HepG2 (cell line): ENCODE measurements around the gene COX4I2. TPM values are rescaled to one million over a fixed set of nuclear protein-coding genes. Genes with fewer than 3 reads are reported as not detected.
A peak's percentile ranks its signal among the peaks of the same experiment; 100 is the strongest.

Experiments
- ATAC-seq: fragments of 200-7000 bp; cut with Tn5 transposase; 3 replicates; pipeline ENCODE4 v1.9.1; 2020; ENCODE audit warnings: mild to moderate bottlenecking, moderate library complexity
- BruUV-seq: library from RNA; stranded (reverse); fragments of 400-500 nt; replicated peaks from 2 replicates; lab custom pipeline; 2021; lab: Mats Ljungman, UMichigan
- CTCF ChIA-PET: fragments of 300-600 bp; formaldehyde crosslinking; extraction: SDS; loops from one replicate; lab custom pipeline; 2021; ENCODE audit warnings: low total read pairs, inconsistent platforms, low intra/inter-chr PET ratio; lab: Yijun Ruan, JAX
- POLR2A ChIA-PET: fragments of 350-600 bp; sonication (Branson Sonifier 250); formaldehyde crosslinking; loops from one replicate; lab custom pipeline; 2020; ENCODE audit warnings: antibody characterized with exemption, inconsistent platforms; lab: Yijun Ruan, JAX
- DNase-seq: peaks from one replicate; pipeline ENCODE4 v3.0.0-alpha.2; 2015; ENCODE audit warnings: low spot score
- FAIRE-seq: peaks from 3 replicates; lab custom pipeline; 2011; peaks lifted over from hg19 to GRCh38; lab: Jason Lieb, UNC
- H2AFZ ChIP-seq: one replicate; pipeline ENCODE4 v1.6.1; 2011; ENCODE audit warnings: low read length, inconsistent platforms
- H3K27ac ChIP-seq: fragments of 300-600 bp; 3 replicates; pipeline ENCODE4 v1.8.0; 2011; ENCODE audit warnings: mixed run types, mild to moderate bottlenecking, mixed read lengths, low read length, inconsistent platforms; ENCODE audit not compliant: insufficient read depth; ENCODE audit errors: extremely low read length
- H3K27me3 ChIP-seq, 2 experiments: fragments of 200-600 bp in 1 of 2; 2 replicates in 1 of 2; 3 replicates in 1 of 2; pipeline versions ENCODE4 v1.6.0 to v1.8.0; 2011; ENCODE audit warnings: low read length in 2 of 2, mild to moderate bottlenecking in 2 of 2, moderate library complexity in 2 of 2, inconsistent platforms in 1 of 2; ENCODE audit not compliant: insufficient read depth in 2 of 2, control insufficient read depth in 1 of 2
- H3K36me3 ChIP-seq, 2 experiments: fragments of 200-600 bp in 1 of 2; replicated peaks in 1 of 2; 2 replicates in 1 of 2; 3 replicates in 1 of 2; pipeline versions ENCODE4 v1.5.1 to v1.8.0; 2011; ENCODE audit warnings: low read length in 2 of 2, inconsistent platforms in 1 of 2; ENCODE audit not compliant: insufficient read depth in 2 of 2, control insufficient read depth in 1 of 2
- H3K4me1 ChIP-seq: 2 replicates; pipeline ENCODE4 v1.5.1; 2012; ENCODE audit warnings: low read length, inconsistent platforms; ENCODE audit not compliant: insufficient read depth
- H3K4me2 ChIP-seq: 2 replicates; pipeline ENCODE4 v1.6.0; 2011; ENCODE audit warnings: low read depth, low read length, inconsistent platforms
- H3K4me3 ChIP-seq, 3 experiments: fragments of 200-600 bp in 1 of 3; sonication (generic), shearing (Covaris generic) in 1 of 3; replicated peaks in 1 of 3; 2 replicates each; pipeline ENCODE4 v1.5.1; 2011 to 2016; ENCODE audit warnings: low read length in 3 of 3, inconsistent platforms in 2 of 3, low read depth in 2 of 3, mild to moderate bottlenecking in 2 of 3, control low read depth in 1 of 3, mixed read lengths in 1 of 3; ENCODE audit not compliant: insufficient read depth in 1 of 3
- H3K79me2 ChIP-seq: one replicate; pipeline ENCODE4 v1.6.1; 2011; ENCODE audit warnings: low read length, inconsistent platforms; ENCODE audit not compliant: insufficient read depth
- H3K9ac ChIP-seq: 2 replicates; pipeline ENCODE4 v1.6.0; 2011; ENCODE audit warnings: mild to moderate bottlenecking, low read depth, low read length, inconsistent platforms; ENCODE audit not compliant: insufficient read depth
- H3K9me3 ChIP-seq: 2 replicates; pipeline ENCODE4 v1.5.1; 2012; ENCODE audit warnings: mild to moderate bottlenecking, low read length
- H4K20me1 ChIP-seq: 2 replicates; pipeline ENCODE4 v1.6.0; 2011; ENCODE audit warnings: inconsistent platforms, mild to moderate bottlenecking, low read length, moderate library complexity; ENCODE audit not compliant: insufficient read depth
- AGO2 ChIP-seq: fragments of 200-400 bp; formaldehyde crosslinking; optimal IDR thresholded peaks from 2 replicates; pipeline ENCODE3; 2017; ENCODE audit warnings: mild to moderate bottlenecking, low read depth, low read length, moderate library complexity
- HOXA9 ChIP-seq: sonication (generic); formaldehyde crosslinking; IDR thresholded peaks from 2 replicates; pipeline ENCODE4 v1.8.1; 2022; ENCODE audit warnings: missing genetic modification reagents, mild to moderate bottlenecking, moderate library complexity, borderline replicate concordance
- NCOR1 ChIP-seq: fragments of 200-600 bp; sonication (generic); IDR thresholded peaks from 2 replicates; pipeline ENCODE4 v1.7.0; 2017; ENCODE audit warnings: antibody characterized with exemption, low read length, borderline replicate concordance
- POLR2A ChIP-seq, 2 experiments: IDR thresholded peaks; 2 replicates each; pipeline ENCODE4 v1.6.1; 2011; ENCODE audit warnings: low read depth in 2 of 2, low read length in 2 of 2, mild to moderate bottlenecking in 1 of 2, moderate library complexity in 1 of 2; ENCODE audit not compliant: insufficient read depth in 1 of 2
- RBFOX2 ChIP-seq: fragments of 200-400 bp; formaldehyde crosslinking; IDR thresholded peaks from 2 replicates; pipeline ENCODE4 v1.6.1; 2017; ENCODE audit warnings: low read depth, mild to moderate bottlenecking, low read length
- RBM22 ChIP-seq: fragments of 200-400 bp; formaldehyde crosslinking; optimal IDR thresholded peaks from 2 replicates; pipeline ENCODE3; 2017; ENCODE audit warnings: mild to moderate bottlenecking, low read length, moderate library complexity
- WGBS: methylation state at CpG from one replicate; pipeline ENCODE4 v1.1.6; 2017; ENCODE audit warnings: low lambda C conversion rate; 5-methylcytosine and 5-hydroxymethylcytosine counted together
- in situ Hi-C: cut with HindIII; loops from 2 replicates; pipeline ENCODE4 v1.10.0; 2017; ENCODE audit warnings: low pct_unique_long_range_greater_than_20kb; ENCODE audit not compliant: extremely low pct_ligation_motif_present
- intact Hi-C: fragments of 100-400 bp; cut with micrococcal nuclease; formaldehyde crosslinking; loops from one replicate; pipeline ENCODE4 v1.10.0; 2022; ENCODE audit not compliant: unreplicated experiment
- polyA plus RNA-seq, 8 experiments: library from polyadenylated mRNA; depleted of rRNA in 3 of 8; stranded (reverse) in 7 of 8; unstranded in 1 of 8; fragments of >200 nt; fragmentation: Illumina TruSeq in 4 of 8; extraction: Trizol in 4 of 8; gene quantifications; 2 replicates each; pipeline versions ENCODE4 v1.2.1 to v1.2.3, GENCODE V29; 2011 to 2016; ENCODE audit warnings: low read depth in 4 of 8, missing spikeins in 1 of 8, mixed read lengths in 1 of 8; ENCODE audit not compliant: insufficient read depth in 1 of 8
- total RNA-seq, 5 experiments: library from RNA; depleted of rRNA; stranded (reverse); fragments of >200 nt; fragmentation: Illumina TruSeq; extraction: Trizol; gene quantifications; 2 replicates each; pipeline ENCODE4 v1.2.3, GENCODE V29; 2016; ENCODE audit warnings: low read depth in 1 of 5

The COX4I2 gene
- total and polyA plus RNA-seq, 2 of the 13 experiments (the other 11 are each of a cell fraction or from before 2014, with no cell fraction given), result 1.1 TPM; not detected in 1

- Histone ChIP-seq H3K9ac (no peak overlapping the region), H4K20me1 (peaks cover 21% of the 10 kb centered on the region; the same call in 1 of the 2 replicates), H3K36me3 (peaks cover 54 to 85% of the 10 kb centered on the region in 2 experiments), H3K9me3 (no peaks in the 10 kb centered on the region), H3K79me2 (peaks cover 88% of the 10 kb centered on the region), H3K4me1 (peaks cover 73% of the 10 kb centered on the region), H3K4me2 (no peak overlapping the region), H3K4me3 (no peak overlapping the region), H3K27me3 (no peaks in the 10 kb centered on the region), H2AFZ (no peak overlapping the region), H3K27ac (peak overlapping the region; percentile 0)
- DNase-seq (no peak), FAIRE-seq (no peak), ATAC-seq (no peak)
- ChIA-PET POLR2A (interaction anchor here (3.4 to 20.7 kb wide), 3 partner anchors 11 to 28 kb away, joined by 22 to 643 read pairs (median 317); partner anchors contain the start of gene BCL2L1), CTCF (no interaction called here)
- in situ Hi-C loops (no loop called here), intact Hi-C loops (no loop called here)
- TSS peak; percentile 15 for BruUV-seq
- TF ChIP-seq NCOR1 (no peak), RBFOX2 (0 out of 2 replicates have a peak, but pooled peaks have one; percentile 0)
- 94% methylated on average over 2 of the region's 2 CpGs for WGBS
These were observed 48.3 kb downstream of the COX4I2 start for GRCh38 chr20:31685853-31686643.

- DNase-seq (no peak), FAIRE-seq (no peak)
- CTCF ChIA-PET, result no interaction called here
- no peaks in the 10 kb centered on the region for H3K27me3 ChIP-seq
- in situ Hi-C loops, result no loop called here
- H3K9ac ChIP-seq, result no peak overlapping the region
- intact Hi-C loops, result no loop called here
- WGBS, result 98% methylated on average over 3 of the region's 3 CpGs
- H3K4me3 ChIP-seq, result no peak overlapping the region
- BruUV-seq, result no TSS peak
- TF ChIP-seq RBM22, result peak; percentile 78
- 0 out of 4 replicates have a peak, but pooled peaks of 1 of the 2 experiments have one; percentile 22 for TF ChIP-seq POLR2A (IDR thresholded peaks at IDR 0.05; ENCODE audit: insufficient read depth in 1 of 2, low read depth in 2 of 2, low read length in 2 of 2)
- TF ChIP-seq HOXA9, result no peak
- TF ChIP-seq AGO2, result peak; percentile 48
- TF ChIP-seq, all 625 proteins: peak for 3
- POLR2A ChIA-PET, result interaction anchor here (0.5 to 28.1 kb wide), 6 partner anchors 9 to 27 kb away, joined by 3 to 2822 read pairs (median 9); partner anchors contain the start of gene BCL2L1
- H3K36me3 ChIP-seq, result peaks cover 51 to 84% of the 10 kb centered on the region in 2 experiments
- peaks cover 88% of the 10 kb centered on the region for H3K79me2 ChIP-seq
- no peak overlapping the region for H2AFZ ChIP-seq
- H3K9me3 ChIP-seq, result no peaks in the 10 kb centered on the region
- no peak overlapping the region for H3K27ac ChIP-seq
- no peak overlapping the region for H3K4me2 ChIP-seq
- no peak for ATAC-seq
- peaks cover 71% of the 10 kb centered on the region for H3K4me1 ChIP-seq
- H4K20me1 ChIP-seq, result peaks cover 17% of the 10 kb centered on the region; the same call in 1 of the 2 replicates
These were observed 50.1 kb downstream of the COX4I2 start for GRCh38 chr20:31687777-31688176.
